ENCODE data around the gene APOL5.
"Not testable (repeated sequence)": the region's sequence is repeated elsewhere in the genome, so short reads cannot be mapped to it uniquely, and the experiment has no call there.

Gene APOL5
- total RNA-seq, result 0 to 0.10 (median 0) reads per million in 18 experiments

DNA sequence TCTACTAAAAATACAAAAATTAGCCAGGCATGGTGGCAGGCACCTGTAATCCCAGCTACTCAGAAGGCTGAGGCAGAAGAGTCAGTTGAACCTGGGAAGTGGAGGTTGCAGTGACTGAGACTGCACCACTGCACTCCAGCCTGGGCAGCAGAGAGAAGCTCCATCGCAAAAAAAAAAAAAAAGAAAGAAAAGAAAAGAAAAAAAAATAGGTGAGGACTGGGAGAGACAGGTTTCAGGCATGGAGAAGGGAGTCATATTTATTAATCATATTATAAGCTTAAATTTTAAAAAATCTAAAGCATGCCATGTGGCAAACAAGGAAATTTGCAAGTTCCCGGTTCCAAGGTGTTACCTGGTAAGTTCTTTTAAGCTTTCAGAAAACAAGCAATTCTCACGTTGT is at the start of gene APOL5:
APOL5 (plus strand) TSS at position 301 of the 400 bp plus-strand sequence; CDS start at position 301, 0 bp downstream.
- DNase-seq, result no peak

GRCh38 chr22:35674335-35674734 is 43.3 kb upstream of the APOL5 start:
- DNase-seq, result no peak

DNA sequence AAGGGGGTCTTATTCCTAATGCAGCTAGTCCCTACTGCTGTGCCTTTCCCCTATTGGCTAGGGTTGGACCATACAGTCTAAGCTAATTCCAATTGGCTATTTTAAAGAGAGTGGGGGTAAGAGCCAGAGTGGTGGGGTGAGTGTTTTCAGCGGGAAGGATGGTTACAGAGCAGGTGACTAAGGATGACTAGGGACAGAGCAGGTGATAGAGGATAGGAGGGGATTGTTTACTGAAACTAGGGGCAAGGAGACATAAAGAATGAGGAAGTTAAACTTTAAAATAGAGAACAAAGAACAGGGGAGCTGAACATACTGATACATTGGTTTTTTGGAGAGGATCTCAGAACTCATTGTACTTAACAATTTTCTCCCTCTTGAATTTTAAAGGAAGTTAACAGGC is 41.6 kb upstream of the APOL5 start:
- not testable (repeated sequence) for DNase-seq

GRCh38 chr22:35677460-35678187 is 40.0 kb upstream of the APOL5 start:
- DNase-seq, result no peak

DNA sequence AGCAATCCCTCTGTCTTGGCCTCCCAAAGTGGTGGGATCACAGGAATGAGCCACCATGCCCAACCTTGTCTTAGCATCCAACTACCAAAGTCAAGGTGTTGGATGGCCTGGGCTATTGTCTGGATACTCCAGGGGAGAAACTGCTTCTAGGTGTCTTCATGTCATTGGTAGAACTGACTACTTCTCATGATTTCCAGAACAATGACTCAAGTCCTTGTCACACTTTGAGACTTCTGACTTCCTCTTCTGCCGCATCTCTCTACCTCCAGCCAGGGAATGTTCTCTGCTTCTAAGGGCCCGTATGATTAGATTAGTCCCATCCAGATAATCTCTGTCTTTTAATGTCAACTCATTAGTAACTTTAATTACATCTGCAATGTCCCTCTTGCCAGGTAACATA is 38.8 kb upstream of the APOL5 start:
- peak in 1 of 2 donors; percentile 28 for DNase-seq

DNA sequence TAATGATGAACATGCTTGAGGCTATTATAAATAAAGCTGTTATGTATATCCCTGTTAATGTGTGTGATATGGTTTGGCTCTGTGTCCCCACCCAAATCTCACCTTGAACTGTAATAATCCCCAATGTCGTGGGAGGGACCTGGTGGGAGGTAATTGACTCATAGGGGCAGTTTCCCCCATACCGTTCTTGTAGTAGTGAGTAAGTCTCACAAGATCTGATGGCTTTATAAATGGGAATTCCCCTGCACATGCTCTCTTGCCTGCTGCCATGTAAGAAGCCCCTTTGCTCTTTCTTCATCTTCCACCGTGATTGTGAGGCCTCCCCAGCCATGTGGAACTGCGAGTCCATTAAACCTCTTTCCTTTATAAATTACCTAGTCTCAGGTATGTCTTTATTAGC is 38.2 kb upstream of the APOL5 start:
- DNase-seq, result peak; percentile 55 to 66

GRCh38 chr22:35681454-35682052 is 36.1 kb upstream of the APOL5 start:
- no peak for DNase-seq

GRCh38 chr22:35683560-35683959 is 34.1 kb upstream of the APOL5 start:
- no peak for DNase-seq

- DNase-seq, result no peak
Observed at GRCh38 chr22:35684270-35684700, 33.4 kb upstream of the APOL5 start.

DNA sequence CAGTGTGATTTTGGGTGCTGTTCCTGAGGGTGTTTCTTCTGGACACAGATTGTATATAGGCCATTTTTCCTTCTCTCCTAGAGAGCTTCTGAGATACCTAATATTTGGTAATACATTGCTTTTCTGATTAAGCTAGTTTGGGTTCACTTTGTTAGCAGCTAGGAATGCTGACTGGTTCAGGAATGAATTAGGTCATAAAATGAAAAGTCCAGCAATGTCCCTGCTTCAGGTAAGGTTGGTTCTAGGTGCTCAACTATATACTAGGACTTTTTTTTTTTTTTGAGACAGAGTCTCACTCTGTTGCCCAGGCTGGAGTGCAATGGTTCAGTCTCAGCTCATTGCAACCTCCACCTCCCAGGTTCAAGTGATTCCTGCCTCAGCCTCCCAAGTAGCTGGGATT is 32.9 kb upstream of the APOL5 start:
- DNase-seq, result no peak

DNA sequence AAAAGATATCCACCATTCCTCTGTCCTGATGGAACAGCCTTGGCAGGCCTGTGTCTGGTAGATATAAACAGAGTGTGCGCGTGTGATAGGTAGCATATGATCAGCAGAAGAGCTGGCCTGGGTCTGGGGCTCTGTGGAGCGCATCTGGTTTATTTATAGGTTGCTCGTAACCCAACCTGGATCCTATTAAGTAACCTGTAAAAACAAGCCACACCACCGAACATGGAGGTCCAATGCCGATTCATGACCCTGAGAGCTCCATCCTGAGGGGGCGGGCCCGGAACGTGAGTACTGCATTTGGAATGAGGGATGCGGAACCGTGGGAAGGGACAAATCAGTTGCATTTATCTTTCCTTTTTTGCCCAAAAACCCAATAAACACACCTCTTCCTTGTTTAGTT is 31.9 kb upstream of the APOL5 start:
- no peak for DNase-seq

DNA sequence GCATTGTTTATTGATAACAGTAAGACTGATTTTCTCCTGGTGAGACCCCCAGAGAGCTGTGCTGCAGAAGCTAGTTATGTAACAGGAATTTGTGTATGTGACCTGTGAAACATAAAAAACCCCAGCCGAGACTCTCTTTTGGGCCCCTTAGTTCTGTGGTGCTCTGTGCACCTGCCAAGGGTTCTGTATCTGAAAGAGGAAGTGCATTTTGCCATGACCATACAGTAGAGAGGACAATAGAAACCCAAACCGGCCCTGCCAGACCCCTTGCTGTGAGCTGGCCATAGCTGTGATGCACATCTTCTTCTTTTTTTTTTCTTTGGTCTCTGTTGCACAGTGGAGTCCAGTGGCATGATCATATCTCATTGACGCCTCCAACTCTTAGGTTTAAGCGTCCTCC is 31.4 kb upstream of the APOL5 start:
- DNase-seq, result no peak

DNA sequence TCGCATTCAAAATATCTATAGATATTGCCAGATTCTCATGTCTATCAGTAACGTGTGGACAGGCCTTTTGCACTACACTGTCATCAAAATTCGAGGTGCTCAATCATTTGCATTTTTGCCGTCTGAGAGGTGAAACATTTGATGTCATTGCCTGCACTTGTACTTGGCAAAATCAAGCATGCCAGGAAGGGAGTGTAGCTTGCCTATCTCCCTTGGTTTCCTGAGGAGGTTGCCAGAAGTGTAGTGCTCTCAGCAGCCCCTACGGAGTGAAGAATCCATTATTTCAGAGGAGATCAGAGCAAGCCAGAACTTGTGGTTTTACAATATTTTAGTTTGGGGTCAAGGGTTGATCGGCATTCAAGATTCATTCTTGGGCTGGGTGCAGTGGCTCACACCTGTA is 30.2 kb upstream of the APOL5 start:
- no peak for DNase-seq

DNA sequence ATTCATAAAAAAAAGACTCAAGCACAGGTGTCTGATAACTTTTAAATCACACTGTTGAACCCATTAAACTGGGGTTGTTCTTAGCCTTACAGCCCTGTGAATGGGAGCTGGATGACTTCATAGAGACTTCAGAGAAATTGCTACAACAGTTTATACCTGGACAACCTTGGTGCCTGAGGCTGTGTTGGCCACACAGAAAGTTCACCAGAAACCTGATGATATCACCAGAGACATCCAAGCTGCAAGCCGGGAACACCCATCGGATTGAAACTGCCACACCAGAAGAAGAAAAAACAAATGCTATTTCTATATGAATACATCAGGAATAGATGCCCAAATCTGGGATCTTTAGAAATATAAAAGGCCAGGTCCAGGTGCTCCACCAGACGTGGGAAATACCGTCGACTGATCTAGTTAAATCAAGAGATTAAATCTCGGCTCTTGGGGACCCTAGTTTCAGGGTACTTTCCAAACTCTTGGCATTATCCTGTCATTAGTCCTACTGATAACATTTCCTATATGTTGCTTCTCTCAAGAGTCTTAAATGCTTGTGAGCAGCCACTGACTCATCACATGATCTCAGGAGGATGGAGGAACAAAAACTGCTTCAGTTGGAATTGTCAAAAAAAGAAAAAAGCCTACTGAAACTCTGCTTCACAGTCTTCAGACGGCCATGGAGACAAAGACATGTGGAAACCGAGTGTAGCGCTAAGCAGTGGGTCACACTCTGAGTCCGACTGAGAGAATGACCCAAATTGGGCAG is 28.6 kb upstream of the APOL5 start:
- DNase-seq, result no peak

- no peak for DNase-seq
Observed at GRCh38 chr22:35690001-35690400, 27.7 kb upstream of the APOL5 start.

DNA sequence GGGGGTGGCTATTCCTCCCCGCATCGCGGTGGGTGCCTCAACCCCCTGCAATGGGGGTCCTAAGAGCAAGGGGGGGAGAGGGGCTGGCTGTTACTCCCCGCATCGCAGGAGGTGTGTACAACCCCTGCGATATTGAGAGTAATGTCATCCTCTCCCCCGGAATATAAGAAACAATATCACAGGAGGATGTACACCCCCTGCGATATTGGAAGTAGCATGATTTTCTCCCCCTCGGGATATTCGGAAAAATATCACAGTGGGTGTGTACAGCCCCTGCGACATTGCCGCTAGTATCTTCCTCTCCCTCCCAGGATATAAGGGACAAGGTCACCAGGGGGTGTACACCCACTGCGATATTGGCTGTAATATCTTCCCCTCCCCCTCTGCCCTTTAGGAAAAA is 22.5 kb upstream of the APOL5 start:
- DNase-seq, result no peak

- DNase-seq, result no peak
Observed at GRCh38 chr22:35697142-35697541, 20.5 kb upstream of the APOL5 start.

- not testable (repeated sequence) for DNase-seq
Observed at GRCh38 chr22:35699852-35700251, 17.8 kb upstream of the APOL5 start.

DNA sequence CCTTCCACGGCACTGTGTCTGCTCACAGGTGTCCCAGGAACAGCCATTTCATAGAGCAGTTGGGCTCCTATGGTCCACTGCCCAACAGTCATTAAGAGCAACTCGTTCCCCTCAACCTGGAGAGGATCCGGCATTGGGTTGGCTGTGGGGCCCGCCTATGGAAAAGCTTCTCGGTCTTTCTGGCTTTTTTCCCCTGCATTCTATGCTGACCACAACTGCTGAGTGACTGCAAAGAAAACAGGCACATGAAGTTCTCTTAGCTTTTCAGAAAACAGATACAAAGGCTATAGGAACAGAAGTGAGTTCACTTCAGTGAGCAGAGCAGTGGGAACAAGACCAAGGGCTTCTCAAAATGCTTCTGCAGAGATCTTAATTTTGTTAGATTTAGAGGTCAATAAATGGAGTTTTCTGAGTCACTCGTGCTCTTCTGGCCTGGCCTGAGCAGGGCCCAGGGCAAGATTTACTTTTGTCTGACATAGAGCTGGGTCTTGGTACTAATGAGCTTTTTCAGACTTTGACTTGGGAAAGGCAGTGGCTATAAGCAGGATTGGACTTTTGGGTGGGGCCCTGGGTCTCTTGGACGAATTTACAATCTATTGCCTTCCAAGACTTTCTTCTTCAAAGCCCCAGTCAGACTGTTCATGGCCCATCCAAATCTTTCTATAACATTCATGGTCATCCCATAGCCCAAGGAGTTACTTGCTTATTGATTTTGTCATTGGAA is 13.6 kb upstream of the APOL5 start:
- DNase-seq, result no peak

- DNase-seq, result no peak
Observed at GRCh38 chr22:35705141-35705540, 12.5 kb upstream of the APOL5 start.

GRCh38 chr22:35708453-35708852 is 9.2 kb upstream of the APOL5 start:
- DNase-seq, result no peak

DNA sequence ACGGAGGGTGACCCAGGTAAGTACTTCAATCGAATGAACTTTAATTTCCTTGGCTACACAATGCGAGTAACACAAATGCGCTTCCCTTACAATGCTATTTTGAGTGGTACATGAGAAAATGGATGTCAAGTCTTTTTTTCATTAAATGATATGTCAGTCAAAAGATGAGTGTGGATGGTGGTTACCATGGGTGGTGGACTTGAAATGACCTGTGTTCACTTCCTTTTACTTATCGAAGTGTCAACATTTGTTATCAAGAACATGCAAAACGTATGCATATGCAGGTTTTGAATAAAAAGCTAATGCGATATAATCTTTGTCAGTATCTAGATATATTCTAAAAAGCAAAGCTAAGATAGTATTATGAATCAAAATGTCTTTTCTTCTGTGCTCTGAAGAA is 8.8 kb upstream of the APOL5 start:
- no peak for DNase-seq

DNA sequence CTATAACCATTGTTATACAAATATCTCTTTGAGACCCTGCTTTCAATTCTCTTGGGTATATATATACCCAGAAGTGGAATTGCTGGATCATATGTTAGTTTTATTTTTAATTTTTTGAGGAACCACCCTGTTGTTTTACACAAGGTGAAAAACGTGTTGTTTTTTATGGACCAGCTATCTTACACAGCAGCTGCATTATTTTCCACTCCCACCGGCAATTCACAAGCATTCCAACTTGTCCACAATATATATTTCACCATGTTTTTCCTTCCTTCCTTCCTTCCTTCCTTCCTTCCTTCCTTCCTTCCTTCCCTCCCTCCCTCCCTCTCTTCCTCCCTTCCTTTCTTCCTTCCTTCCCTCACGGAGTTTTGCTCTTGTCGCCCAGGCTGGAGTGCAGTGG is 6.3 kb upstream of the APOL5 start:
- DNase-seq, result no peak

Data from inflammatory macrophage (primary cell).